ENCODE measurements around the gene OCIAD2. TPM values are rescaled to one million over a fixed set of nuclear protein-coding genes. Genes with fewer than 3 reads are reported as not detected.

Gene OCIAD2
- total and polyA plus RNA-seq, 2 experiments from 2014 or later, result 32.6 to 178 TPM

DNA sequence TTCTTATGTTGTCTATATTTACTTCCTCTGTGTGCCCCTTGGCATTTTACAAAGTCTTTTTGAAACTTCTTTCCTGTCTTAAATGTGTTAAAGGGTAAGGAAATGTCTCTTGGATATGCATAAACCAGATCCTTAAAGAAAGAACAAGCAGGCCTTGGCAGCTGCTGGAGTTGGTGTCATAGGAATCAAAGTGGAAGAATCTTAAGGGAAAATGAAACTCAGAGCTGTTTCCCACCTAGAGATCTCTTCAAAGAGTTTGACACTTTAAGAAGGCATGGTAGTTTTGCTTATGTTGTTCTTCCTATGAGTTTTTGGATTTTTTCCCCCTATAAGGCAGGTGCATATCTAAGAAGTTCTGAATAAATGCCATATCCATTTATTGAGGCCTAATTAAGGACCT is 42.5 kb upstream of the OCIAD2 start:
- Histone ChIP-seq H3K4me2 (no peak overlapping the region), H3K36me3 (replicated peaks; ENCODE audit: insufficient read depth, low read depth) (no peaks in the 10 kb centered on the region), H3K4me3 (no peak overlapping the region), H3K27me3 (no peaks in the 10 kb centered on the region), H3K27ac (peak overlapping the region; percentile 52), H3K4me1 (ENCODE audit: insufficient read depth) (no peaks in the 10 kb centered on the region), H3K79me2 (no peaks in the 10 kb centered on the region), H2AFZ (no peak overlapping the region), H3K9me2 (replicated peaks; ENCODE audit: insufficient read depth) (no peaks in the 10 kb centered on the region), H4K20me1 (ENCODE audit: insufficient read depth, poor library complexity, severe bottlenecking) (no peaks in the 10 kb centered on the region), H3K9me3 (ENCODE audit: low read depth) (no peaks in the 10 kb centered on the region)
- DNase-seq (ENCODE audit: low spot score), result no peak
- no peak for TF ChIP-seq EZH2phosphoT487 (IDR thresholded peaks at IDR 0.05; ENCODE audit: low read depth, severe bottlenecking, unreplicated experiment)
- TF ChIP-seq, protein P1, sequence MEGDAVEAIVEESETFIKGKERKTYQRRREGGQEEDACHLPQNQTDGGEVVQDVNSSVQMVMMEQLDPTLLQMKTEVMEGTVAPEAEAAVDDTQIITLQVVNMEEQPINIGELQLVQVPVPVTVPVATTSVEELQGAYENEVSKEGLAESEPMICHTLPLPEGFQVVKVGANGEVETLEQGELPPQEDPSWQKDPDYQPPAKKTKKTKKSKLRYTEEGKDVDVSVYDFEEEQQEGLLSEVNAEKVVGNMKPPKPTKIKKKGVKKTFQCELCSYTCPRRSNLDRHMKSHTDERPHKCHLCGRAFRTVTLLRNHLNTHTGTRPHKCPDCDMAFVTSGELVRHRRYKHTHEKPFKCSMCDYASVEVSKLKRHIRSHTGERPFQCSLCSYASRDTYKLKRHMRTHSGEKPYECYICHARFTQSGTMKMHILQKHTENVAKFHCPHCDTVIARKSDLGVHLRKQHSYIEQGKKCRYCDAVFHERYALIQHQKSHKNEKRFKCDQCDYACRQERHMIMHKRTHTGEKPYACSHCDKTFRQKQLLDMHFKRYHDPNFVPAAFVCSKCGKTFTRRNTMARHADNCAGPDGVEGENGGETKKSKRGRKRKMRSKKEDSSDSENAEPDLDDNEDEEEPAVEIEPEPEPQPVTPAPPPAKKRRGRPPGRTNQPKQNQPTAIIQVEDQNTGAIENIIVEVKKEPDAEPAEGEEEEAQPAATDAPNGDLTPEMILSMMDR (IDR thresholded peaks at IDR 0.05; ENCODE audit: poor library complexity), result no peak
- no peak for TF ChIP-seq EZH2 (IDR thresholded peaks at IDR 0.05; ENCODE audit: borderline replicate concordance)

DNA sequence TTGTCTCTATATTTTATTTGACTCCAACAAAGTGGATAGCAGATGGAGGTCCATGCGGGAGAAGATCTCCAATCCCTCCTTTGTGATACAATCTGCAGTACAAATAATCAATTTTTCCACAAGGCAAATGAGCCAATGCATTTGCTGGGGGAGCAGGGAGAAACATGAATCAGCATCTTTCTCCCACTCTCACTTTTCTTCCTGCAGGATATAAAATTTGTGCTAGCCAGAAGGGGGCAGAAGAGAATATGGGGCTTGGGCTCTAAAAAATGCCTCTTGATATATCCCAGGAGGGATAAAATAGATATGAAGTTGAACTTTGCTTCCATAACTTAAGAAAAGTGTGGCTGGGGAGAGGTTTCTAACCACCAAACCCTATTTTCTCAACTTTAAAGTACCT is 41.2 kb upstream of the OCIAD2 start:
- no peak for TF ChIP-seq EZH2 (IDR thresholded peaks at IDR 0.05; ENCODE audit: borderline replicate concordance)
- TF ChIP-seq EZH2phosphoT487 (IDR thresholded peaks at IDR 0.05; ENCODE audit: low read depth, severe bottlenecking, unreplicated experiment), result no peak
- Histone ChIP-seq H3K4me3 (no peak overlapping the region), H3K36me3 (replicated peaks; ENCODE audit: insufficient read depth, low read depth) (no peaks in the 10 kb centered on the region), H3K79me2 (no peaks in the 10 kb centered on the region), H4K20me1 (ENCODE audit: insufficient read depth, poor library complexity, severe bottlenecking) (no peaks in the 10 kb centered on the region), H3K4me1 (ENCODE audit: insufficient read depth) (no peaks in the 10 kb centered on the region), H3K27ac (no peak overlapping the region), H2AFZ (no peak overlapping the region), H3K9me2 (replicated peaks; ENCODE audit: insufficient read depth) (no peaks in the 10 kb centered on the region), H3K27me3 (no peaks in the 10 kb centered on the region), H3K4me2 (no peak overlapping the region), H3K9me3 (ENCODE audit: low read depth) (no peaks in the 10 kb centered on the region)
- WGBS (ENCODE audit: low lambda C conversion rate, missing lambda C conversion rate), result 100% methylated on average over 1 of the region's 1 CpG
- DNase-seq (ENCODE audit: low spot score), result no peak

DNA sequence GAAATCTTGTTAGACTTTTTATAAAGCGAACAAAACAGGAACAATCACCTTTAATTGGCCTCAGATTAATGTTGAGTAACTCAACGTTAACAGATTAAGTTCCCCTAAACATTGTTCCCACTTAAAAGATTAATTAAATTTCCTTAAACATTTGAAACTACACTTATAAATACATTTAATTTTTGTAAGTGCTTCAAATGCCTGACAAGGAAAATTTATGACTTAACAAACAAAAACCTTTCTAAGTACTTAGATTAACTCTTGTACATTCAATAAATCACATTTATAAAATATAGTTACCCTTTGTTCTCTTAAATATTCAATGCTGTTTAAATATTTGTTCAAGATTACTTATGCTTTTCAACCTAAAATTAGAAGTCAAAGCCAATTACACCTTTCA is 39.4 kb upstream of the OCIAD2 start:
- 79% methylated on average over 2 of the region's 2 CpGs for WGBS (ENCODE audit: low lambda C conversion rate, missing lambda C conversion rate)
- no peaks in the 10 kb centered on the region for H3K9me2 ChIP-seq (replicated peaks; ENCODE audit: insufficient read depth)
- H3K4me2 ChIP-seq, result no peak overlapping the region
- no peak overlapping the region for H3K4me3 ChIP-seq
- H3K27me3 ChIP-seq, result no peaks in the 10 kb centered on the region
- H3K36me3 ChIP-seq (replicated peaks; ENCODE audit: insufficient read depth, low read depth), result no peaks in the 10 kb centered on the region
- no peaks in the 10 kb centered on the region for H3K79me2 ChIP-seq
- no peak overlapping the region for H2AFZ ChIP-seq
- H3K27ac ChIP-seq, result no peak overlapping the region
- no peak for DNase-seq (ENCODE audit: low spot score)
- TF ChIP-seq EZH2 (IDR thresholded peaks at IDR 0.05; ENCODE audit: borderline replicate concordance), result no peak
- no peaks in the 10 kb centered on the region for H3K9me3 ChIP-seq (ENCODE audit: low read depth)
- no peaks in the 10 kb centered on the region for H3K4me1 ChIP-seq (ENCODE audit: insufficient read depth)
- H4K20me1 ChIP-seq (ENCODE audit: insufficient read depth, poor library complexity, severe bottlenecking), result no peaks in the 10 kb centered on the region

DNA sequence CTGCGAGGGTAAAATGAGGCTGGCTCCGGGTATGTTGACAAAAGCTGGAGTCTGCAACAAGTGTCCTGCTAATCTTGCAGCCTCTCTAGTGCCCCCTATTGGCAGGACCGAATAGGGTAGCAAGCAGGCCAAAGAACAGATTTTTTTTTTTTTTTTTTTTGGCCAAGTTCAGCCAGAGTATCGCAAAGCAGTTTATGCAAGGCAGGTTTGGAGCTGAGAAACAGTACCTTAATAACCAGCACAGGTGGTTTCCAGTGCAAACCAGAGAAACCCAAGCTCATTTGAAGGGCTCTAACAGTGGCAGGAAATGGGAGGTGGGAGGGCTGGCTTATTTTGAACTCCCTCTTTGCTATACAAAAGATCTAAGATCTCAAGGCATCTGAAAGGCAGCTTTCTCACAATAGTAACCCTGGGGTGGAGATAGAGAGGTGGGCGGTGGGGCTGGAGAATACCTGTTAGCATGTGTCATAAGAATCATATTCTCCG is 38.2 kb upstream of the OCIAD2 start:
- no peak overlapping the region for H3K4me3 ChIP-seq
- no peak overlapping the region for H2AFZ ChIP-seq
- 82% methylated on average over 6 of the region's 6 CpGs for WGBS (ENCODE audit: low lambda C conversion rate, missing lambda C conversion rate)
- no peak overlapping the region for H3K27ac ChIP-seq
- no peaks in the 10 kb centered on the region for H3K9me3 ChIP-seq (ENCODE audit: low read depth)
- H3K27me3 ChIP-seq, result no peaks in the 10 kb centered on the region
- no peaks in the 10 kb centered on the region for H3K36me3 ChIP-seq (replicated peaks; ENCODE audit: insufficient read depth, low read depth)
- H3K79me2 ChIP-seq, result no peaks in the 10 kb centered on the region
- DNase-seq (ENCODE audit: low spot score), result no peak
- TF ChIP-seq EZH2phosphoT487 (IDR thresholded peaks at IDR 0.05; ENCODE audit: low read depth, severe bottlenecking, unreplicated experiment), result no peak
- TF ChIP-seq, protein P1 (IDR thresholded peaks at IDR 0.05; ENCODE audit: poor library complexity), result peak; percentile 15
- H3K4me2 ChIP-seq, result no peak overlapping the region
- H3K9me2 ChIP-seq (replicated peaks; ENCODE audit: insufficient read depth), result no peaks in the 10 kb centered on the region
- H3K4me1 ChIP-seq (ENCODE audit: insufficient read depth), result no peaks in the 10 kb centered on the region
- H4K20me1 ChIP-seq (ENCODE audit: insufficient read depth, poor library complexity, severe bottlenecking), result no peaks in the 10 kb centered on the region
